H9 (cell line): ENCODE results near the gene LRP2BP. TPM values are rescaled to one million over a fixed set of nuclear protein-coding genes. Genes with fewer than 3 reads are reported as not detected.

Experiments used
- DNase-seq: peaks from one replicate; pipeline ENCODE4 v3.0.0-alpha.2; 2017
- H2AFZ ChIP-seq: one replicate; pipeline ENCODE4 v1.6.1; 2013; ENCODE audit warnings: mild to moderate bottlenecking, low read length, control low read depth, moderate library complexity
- H2AK5ac ChIP-seq: 2 replicates; pipeline ENCODE4 v1.6.1; 2013; ENCODE audit warnings: low read length, control low read depth, mixed read lengths; ENCODE audit not compliant: insufficient read length
- H2BK120ac ChIP-seq: one replicate; pipeline ENCODE4 v1.6.1; 2013; ENCODE audit warnings: low read depth, mild to moderate bottlenecking, low read length, control low read depth, inconsistent platforms; ENCODE audit not compliant: poor library complexity, severe bottlenecking
- H2BK12ac ChIP-seq: 2 replicates; pipeline ENCODE4 v1.6.1; 2013; ENCODE audit warnings: low read length, control low read depth, mixed read lengths, low read depth; ENCODE audit not compliant: insufficient read length
- H2BK15ac ChIP-seq: 2 replicates; pipeline ENCODE4 v1.6.1; 2013; ENCODE audit warnings: low read depth, low read length, control low read depth
- H2BK20ac ChIP-seq: one replicate; pipeline ENCODE4 v1.6.1; 2013; ENCODE audit warnings: low read depth, mild to moderate bottlenecking, low read length, control low read depth, inconsistent platforms; ENCODE audit not compliant: poor library complexity, severe bottlenecking
- H2BK5ac ChIP-seq: 2 replicates; pipeline ENCODE4 v1.6.1; 2013; ENCODE audit warnings: low read length, control low read depth, mixed read lengths; ENCODE audit not compliant: insufficient read length
- H3K14ac ChIP-seq: 2 replicates; pipeline ENCODE4 v1.6.1; 2013; ENCODE audit warnings: low read length, control low read depth; ENCODE audit not compliant: insufficient read depth
- H3K18ac ChIP-seq: 2 replicates; pipeline ENCODE4 v1.6.1; 2013; ENCODE audit warnings: low read depth, mild to moderate bottlenecking, mixed read lengths, low read length, control low read depth; ENCODE audit not compliant: insufficient read length
- H3K23ac ChIP-seq: 2 replicates; pipeline ENCODE4 v1.6.1; 2013; ENCODE audit warnings: low read length, control low read depth, mixed read lengths, low read depth; ENCODE audit not compliant: insufficient read length
- H3K23me2 ChIP-seq: 2 replicates; pipeline ENCODE4 v1.6.1; 2013; ENCODE audit warnings: low read depth, mild to moderate bottlenecking, mixed read lengths, low read length, control low read depth; ENCODE audit not compliant: insufficient read length, poor library complexity, severe bottlenecking
- H3K27ac ChIP-seq: 2 replicates; pipeline ENCODE4 v1.5.1; 2013; ENCODE audit warnings: low read length, control low read depth, mixed read lengths, low read depth; ENCODE audit not compliant: insufficient read length
- H3K27me3 ChIP-seq: 2 replicates; pipeline ENCODE4 v1.6.1; 2013; ENCODE audit warnings: low read length, control low read depth, inconsistent platforms; ENCODE audit not compliant: insufficient read depth
- H3K4ac ChIP-seq: 2 replicates; pipeline ENCODE4 v1.6.1; 2013; ENCODE audit warnings: low read depth, mild to moderate bottlenecking, control low read depth, inconsistent platforms, low read length, moderate library complexity
- H3K4me1 ChIP-seq: 2 replicates; pipeline ENCODE4 v1.6.1; 2013; ENCODE audit warnings: low read length, control low read depth, inconsistent platforms; ENCODE audit not compliant: insufficient read depth
- H3K4me2 ChIP-seq: 2 replicates; pipeline ENCODE4 v1.6.1; 2013; ENCODE audit warnings: low read length, control low read depth, mixed read lengths; ENCODE audit not compliant: insufficient read length, insufficient read depth
- H3K56ac ChIP-seq: 2 replicates; pipeline ENCODE4 v1.6.1; 2013; ENCODE audit warnings: low read depth, mild to moderate bottlenecking, mixed read lengths, low read length, control low read depth; ENCODE audit not compliant: insufficient read length
- H3K79me1 ChIP-seq: 2 replicates; pipeline ENCODE4 v1.6.1; 2013; ENCODE audit warnings: low read depth, mild to moderate bottlenecking, moderate library complexity, low read length, control low read depth, inconsistent platforms; ENCODE audit not compliant: insufficient read depth, poor library complexity, severe bottlenecking
- H3K79me2 ChIP-seq: 2 replicates; pipeline ENCODE4 v1.6.1; 2013; ENCODE audit warnings: low read length, control low read depth, inconsistent platforms; ENCODE audit not compliant: insufficient read depth
- H3K9ac ChIP-seq: 2 replicates; pipeline ENCODE4 v1.6.1; 2013; ENCODE audit warnings: low read length, control low read depth, mixed read lengths; ENCODE audit not compliant: insufficient read length; ENCODE audit errors: extremely low read depth
- H3K9me3 ChIP-seq: one replicate; pipeline ENCODE4 v1.6.1; 2013; ENCODE audit warnings: low read depth, low read length, inconsistent platforms; ENCODE audit not compliant: control insufficient read depth
- H3T11ph ChIP-seq: one replicate; pipeline ENCODE4 v1.6.1; 2013; ENCODE audit warnings: mild to moderate bottlenecking, low read length, control low read depth, inconsistent platforms
- H4K20me1 ChIP-seq: one replicate; pipeline ENCODE4 v1.6.1; 2013; ENCODE audit not compliant: control insufficient read depth, insufficient read length, insufficient read depth
- H4K5ac ChIP-seq: 2 replicates; pipeline ENCODE4 v1.6.1; 2013; ENCODE audit warnings: low read depth, mild to moderate bottlenecking, mixed read lengths, low read length, control low read depth; ENCODE audit not compliant: insufficient read length
- H4K8ac ChIP-seq: replicated peaks from 2 replicates; pipeline ENCODE4 v1.6.1; 2013; ENCODE audit warnings: low read length, control low read depth, mixed read lengths, low read depth; ENCODE audit not compliant: insufficient read length
- H4K91ac ChIP-seq: 2 replicates; pipeline ENCODE4 v1.6.1; 2013; ENCODE audit warnings: low read depth, mild to moderate bottlenecking, moderate library complexity, mixed read lengths, low read length, control low read depth; ENCODE audit not compliant: insufficient read length
- H3K27ac Mint-ChIP-seq, 3 experiments: 2 replicates in 2 of 3; 3 replicates in 1 of 3; pipeline ENCODE4 v1.8.0; 2020 to 2021; ENCODE audit warnings: mixed read lengths in 3 of 3, mild to moderate bottlenecking in 1 of 3, moderate library complexity in 1 of 3
- H3K27me3 Mint-ChIP-seq: 2 replicates; pipeline ENCODE4 v1.8.0; 2021; ENCODE audit warnings: low read depth, mild to moderate bottlenecking, moderate library complexity, mixed read lengths
- H3K36me3 Mint-ChIP-seq, 3 experiments: 2 replicates in 2 of 3; 3 replicates in 1 of 3; pipeline ENCODE4 v1.8.0; 2020 to 2021; ENCODE audit warnings: low read depth in 3 of 3, mixed read lengths in 3 of 3; ENCODE audit not compliant: insufficient read depth in 1 of 3
- H3K4me1 Mint-ChIP-seq, 2 experiments: 2 replicates each; pipeline ENCODE4 v1.8.0; 2020; ENCODE audit warnings: mixed read lengths in 2 of 2
- H3K4me3 Mint-ChIP-seq, 2 experiments: 2 replicates in 1 of 2; 3 replicates in 1 of 2; pipeline ENCODE4 v1.8.0; 2020 to 2021; ENCODE audit warnings: mild to moderate bottlenecking in 2 of 2, mixed read lengths in 2 of 2, moderate library complexity in 1 of 2
- H3K9me3 Mint-ChIP-seq, 2 experiments: 2 replicates in 1 of 2; 3 replicates in 1 of 2; pipeline ENCODE4 v1.8.0; 2020; ENCODE audit warnings: mild to moderate bottlenecking in 2 of 2, mixed read lengths in 2 of 2, moderate library complexity in 1 of 2
- CTCF ChIP-seq: fragments of 200-600 bp; sonication (generic); conservative IDR thresholded peaks from 3 replicates; pipeline ENCODE4 v1.8.0; 2021; ENCODE audit warnings: antibody characterized with exemption, mild to moderate bottlenecking
- WGBS: extraction: QIAGEN DNeasy Blood & Tissue Kit; methylation state at CpG from one replicate; pipeline ENCODE4 v1.1.7; 2013; ENCODE audit warnings: missing lambda C conversion rate, low lambda C conversion rate, mixed read lengths; ENCODE audit not compliant: insufficient read length; ENCODE audit errors: extremely low coverage; 5-methylcytosine and 5-hydroxymethylcytosine counted together
- total RNA-seq: library from RNA; stranded (reverse); gene quantifications from 2 replicates; pipeline ENCODE4 v1.2.1, GENCODE V29; 2021

Gene LRP2BP
- total RNA-seq, 1 experiment from 2014 or later = 0.46 TPM

GRCh38 chr4:185421366-185422124 lies 25.8 kb upstream of the LRP2BP start:
- Histone ChIP-seq H3K9me3 (no peaks in the 10 kb centered on the region), H3K4ac (no peak overlapping the region), H3T11ph (no peak overlapping the region), H3K79me1 (peaks cover 2% of the 10 kb centered on the region), H4K5ac (no peak overlapping the region), H3K4me2 (no peak overlapping the region), H2AFZ (no peak overlapping the region), H3K4me1 (no peaks in the 10 kb centered on the region; the same call in 1 of the 2 replicates), H2BK120ac (no peak overlapping the region), H4K20me1 (no peaks in the 10 kb centered on the region), H3K14ac (no peak overlapping the region), H2BK15ac (no peak overlapping the region), H3K9ac (no peak overlapping the region), H2BK20ac (no peak overlapping the region), H2AK5ac (no peak overlapping the region), H3K18ac (no peak overlapping the region), H3K79me2 (no peaks in the 10 kb centered on the region), H3K23ac (no peak overlapping the region), H2BK12ac (no peak overlapping the region), H3K56ac (no peak overlapping the region), H3K27ac (no peak overlapping the region), H2BK5ac (no peak overlapping the region), H3K27me3 (no peaks in the 10 kb centered on the region), H4K91ac (no peak overlapping the region), H3K23me2 (peaks cover 5% of the 10 kb centered on the region), H4K8ac (no peak overlapping the region)
- Mint-ChIP-seq H3K36me3 (peaks cover 3 to 34% (median 33%) of the 10 kb centered on the region in 3 experiments; a peak in 5 of 7 replicates), H3K27ac (peak overlapping the region in 1 of 3 experiments; percentile 35; a peak in 1 of 7 replicates), H3K4me3 (no peak overlapping the region), H3K4me1 (peaks cover 7 to 9% of the 10 kb centered on the region in 2 experiments), H3K27me3 (no peaks in the 10 kb centered on the region), H3K9me3 (no peaks in the 10 kb centered on the region; a peak in 1 of 5 replicates)
- no CpG with 5 or more reads among the region's 2 CpGs for WGBS
- TF ChIP-seq CTCF = no peak
- DNase-seq = no peak
